K562 (cell line): Measurements from ENCODE around the gene AGFG2. TPM values are rescaled to one million over a fixed set of nuclear protein-coding genes. Genes with fewer than 3 reads are reported as not detected.

ENCODE experiments used
- BRF1 ChIP-seq: IDR thresholded peaks from 3 replicates; pipeline ENCODE4 v1.6.1; 2011; ENCODE audit warnings: borderline replicate concordance, mild to moderate bottlenecking; ENCODE audit not compliant: insufficient read length; ENCODE audit errors: extremely low read depth
- CHD2 ChIP-seq: IDR thresholded peaks from 2 replicates; pipeline ENCODE4 v1.6.1; 2011; ENCODE audit warnings: low read depth, low read length
- EP400 ChIP-seq: fragments of 450-650 bp; IDR thresholded peaks from 2 replicates; pipeline ENCODE4 v1.6.1; 2017; ENCODE audit warnings: antibody characterized with exemption, mild to moderate bottlenecking, moderate library complexity
- ESRRA ChIP-seq: fragments of 450-650 bp; IDR thresholded peaks from 2 replicates; pipeline ENCODE4 v1.6.1; 2014; ENCODE audit warnings: low read depth, mild to moderate bottlenecking, moderate library complexity, borderline replicate concordance
- EZH2 ChIP-seq: IDR thresholded peaks from 2 replicates; pipeline ENCODE4 v1.6.1; 2012; ENCODE audit warnings: low read depth, mild to moderate bottlenecking, inconsistent platforms, low read length, borderline replicate concordance
- GABPB1 ChIP-seq: sonication (generic); formaldehyde crosslinking; IDR thresholded peaks from 2 replicates; pipeline ENCODE4 v1.8.0; 2022; ENCODE audit warnings: mild to moderate bottlenecking, missing genetic modification reagents
- ILK ChIP-seq: fragments of 450-650 bp; IDR thresholded peaks from 2 replicates; pipeline ENCODE4 v1.6.1; 2016; ENCODE audit warnings: missing genetic modification characterization, low read depth, mild to moderate bottlenecking, missing compliant biosample characterization, moderate library complexity, borderline replicate concordance
- JUND ChIP-seq, 2 experiments: IDR thresholded peaks; 2 replicates in 1 of 2; 3 replicates in 1 of 2; pipeline ENCODE4 v1.6.1; 2011; ENCODE audit warnings: borderline replicate concordance in 2 of 2, low read depth in 2 of 2, low read length in 2 of 2, improper control_type of control experiment in 1 of 2, missing biosample characterization in 1 of 2, missing genetic modification characterization in 1 of 2, missing genetic modification reagents in 1 of 2
- L3MBTL2 ChIP-seq: fragments of 450-650 bp; IDR thresholded peaks from 2 replicates; pipeline ENCODE4 v1.6.1; 2016; ENCODE audit warnings: mild to moderate bottlenecking, moderate library complexity
- MBD2 ChIP-seq: sonication (generic); IDR thresholded peaks from 2 replicates; pipeline ENCODE4 v1.6.1; 2016; ENCODE audit warnings: low read depth, borderline replicate concordance
- NFATC3 ChIP-seq: fragments of 450-650 bp; IDR thresholded peaks from 2 replicates; pipeline ENCODE4 v1.6.1; 2017; ENCODE audit warnings: mild to moderate bottlenecking
- PKNOX1 ChIP-seq: fragments of 450-650 bp; IDR thresholded peaks from 2 replicates; pipeline ENCODE4 v1.6.1; 2016
- RFX1 ChIP-seq: fragments of 450-650 bp; IDR thresholded peaks from 2 replicates; pipeline ENCODE4 v1.6.1; 2016; ENCODE audit warnings: mild to moderate bottlenecking, moderate library complexity
- U2AF1 ChIP-seq: fragments of 200-400 bp; formaldehyde crosslinking; optimal IDR thresholded peaks from 2 replicates; pipeline ENCODE3; 2017; ENCODE audit warnings: mild to moderate bottlenecking, low read depth, low read length, moderate library complexity
- ZNF274 ChIP-seq: IDR thresholded peaks from 2 replicates; pipeline ENCODE4 v1.6.1; 2011; ENCODE audit warnings: low read depth, mild to moderate bottlenecking, low read length, moderate library complexity, borderline replicate concordance
- ZNF41 ChIP-seq: fragments of 250-450 bp; sonication (Bioruptor Pico); conservative IDR thresholded peaks from 2 replicates; pipeline ENCODE4 v1.4.0; 2020; ENCODE audit warnings: mild to moderate bottlenecking
- polyA plus RNA-seq, 8 experiments: library from polyadenylated mRNA; depleted of rRNA in 4 of 8; stranded (reverse) in 5 of 8; unstranded in 3 of 8; fragments of >200 nt; fragmentation: Nextera tagmentation in 2 of 8; fragmentation: Illumina TruSeq in 1 of 8; extraction: Ambion mirVana in 2 of 8; extraction: Trizol in 1 of 8; gene quantifications; 2 replicates each; pipeline versions ENCODE4 v1.2.1 to v1.2.3, GENCODE V29; 2011 to 2014; ENCODE audit warnings: inconsistent platforms in 1 of 8, missing spikeins in 1 of 8
- total RNA-seq, 7 experiments: library from RNA; depleted of rRNA in 6 of 7; stranded (reverse); fragments of >200 nt in 6 of 7; fragmentation: Illumina TruSeq in 2 of 7; extraction: Trizol in 2 of 7; gene quantifications; 2 replicates each; pipeline versions ENCODE4 v1.2.1 to v1.2.3, GENCODE V29; 2011 to 2021; ENCODE audit warnings: low replicate concordance in 1 of 7
- TF ChIP-seq, protein P1 (sequence below), 2 experiments: IDR thresholded peaks; 2 replicates each; pipeline ENCODE4 v1.6.1; 2011; ENCODE audit warnings: borderline replicate concordance in 1 of 2, control low read depth in 1 of 2, low read depth in 1 of 2, low read length in 1 of 2, mild to moderate bottlenecking in 1 of 2, mixed read lengths in 1 of 2, moderate library complexity in 1 of 2; ENCODE audit not compliant: insufficient read depth in 1 of 2, insufficient read length in 1 of 2, poor library complexity in 1 of 2, severe bottlenecking in 1 of 2; ENCODE audit errors: extremely low read depth in 1 of 2
- TF ChIP-seq, protein P2 (sequence below): sonication (generic); formaldehyde crosslinking; IDR thresholded peaks from 2 replicates; pipeline ENCODE4 v1.8.0; 2022; ENCODE audit warnings: mild to moderate bottlenecking, missing genetic modification reagents
- TF ChIP-seq, protein P3 (sequence below): fragments of 200-400 bp; formaldehyde crosslinking; IDR thresholded peaks from 2 replicates; pipeline ENCODE4 v1.6.1; 2017; ENCODE audit warnings: mild to moderate bottlenecking, low read depth, low read length, moderate library complexity

AGFG2 gene
- total and polyA plus RNA-seq, 9 of the 15 experiments (the other 6 are each of a cell fraction or from before 2014, with no cell fraction given), result 0.31 to 23.1 (median 6.5) TPM

DNA sequence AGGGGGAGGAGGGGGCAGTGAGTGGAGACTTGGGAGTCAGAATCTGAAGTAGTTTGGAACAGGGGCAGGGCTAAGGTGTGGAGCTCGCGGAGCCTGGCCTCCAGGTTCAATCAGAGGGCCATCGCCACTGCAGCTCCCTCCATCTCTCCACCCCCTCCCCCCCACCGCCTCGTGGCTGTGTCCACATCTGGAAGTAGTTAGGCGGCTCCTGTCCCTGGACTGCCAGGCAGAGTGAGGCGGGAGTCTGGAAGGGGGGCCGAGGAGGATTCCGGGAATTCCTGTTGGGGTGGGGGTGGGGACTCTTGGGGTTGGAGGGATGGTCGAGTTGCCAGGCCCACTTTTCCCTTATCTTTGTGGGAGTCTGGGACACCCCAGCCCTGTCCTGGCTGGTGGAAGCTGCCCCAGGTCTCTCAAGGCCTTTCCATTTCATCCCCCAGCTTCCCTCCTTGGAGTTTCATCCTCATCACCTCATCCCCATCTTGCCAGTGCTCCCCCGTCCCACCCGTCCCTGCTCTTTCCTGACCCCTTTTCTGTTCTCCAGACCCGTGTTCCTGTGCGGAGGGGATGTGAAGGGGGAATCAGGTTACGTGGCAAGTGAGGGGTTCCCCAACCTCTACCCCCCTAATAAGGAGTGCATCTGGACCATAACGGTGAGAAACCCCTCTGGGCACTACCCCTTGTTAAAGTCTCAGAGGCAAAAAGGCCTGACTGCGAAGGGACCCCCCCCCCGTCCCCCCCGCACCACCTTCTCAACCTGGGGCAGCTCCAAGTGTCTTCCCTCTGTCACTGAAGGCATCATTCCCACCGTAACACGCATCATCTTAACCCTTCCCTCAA, 64.1 kb downstream of the AGFG2 start (continued):
- TF ChIP-seq PKNOX1 (no peak), JUND (IDR thresholded peaks at IDR 0.05; ENCODE audit: borderline replicate concordance, low read depth, low read length) (no peak), JUND (tag; IDR thresholded peaks at IDR 0.05; ENCODE audit: borderline replicate concordance, low read depth, low read length) (no peak), ILK (tag) (no peak), NFATC3 (no peak), ZNF41 (no peak), BRF1 (no peak), EZH2 (no peak), ZNF274 (no peak), EP400 (no peak), L3MBTL2 (no peak), U2AF1 (no peak), RFX1 (no peak), ESRRA (no peak), CHD2 (no peak), MBD2 (no peak), GABPB1 (no peak)
- TF ChIP-seq, protein P1, sequence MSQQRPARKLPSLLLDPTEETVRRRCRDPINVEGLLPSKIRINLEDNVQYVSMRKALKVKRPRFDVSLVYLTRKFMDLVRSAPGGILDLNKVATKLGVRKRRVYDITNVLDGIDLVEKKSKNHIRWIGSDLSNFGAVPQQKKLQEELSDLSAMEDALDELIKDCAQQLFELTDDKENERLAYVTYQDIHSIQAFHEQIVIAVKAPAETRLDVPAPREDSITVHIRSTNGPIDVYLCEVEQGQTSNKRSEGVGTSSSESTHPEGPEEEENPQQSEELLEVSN (IDR thresholded peaks at IDR 0.05; ENCODE audit: borderline replicate concordance in 1 of 2, extremely low read depth in 1 of 2, insufficient read depth in 1 of 2, insufficient read length in 1 of 2, low read depth in 1 of 2, low read length in 1 of 2, poor library complexity in 1 of 2, severe bottlenecking in 1 of 2), result peak; percentile 36 to 68
- TF ChIP-seq, protein P2, sequence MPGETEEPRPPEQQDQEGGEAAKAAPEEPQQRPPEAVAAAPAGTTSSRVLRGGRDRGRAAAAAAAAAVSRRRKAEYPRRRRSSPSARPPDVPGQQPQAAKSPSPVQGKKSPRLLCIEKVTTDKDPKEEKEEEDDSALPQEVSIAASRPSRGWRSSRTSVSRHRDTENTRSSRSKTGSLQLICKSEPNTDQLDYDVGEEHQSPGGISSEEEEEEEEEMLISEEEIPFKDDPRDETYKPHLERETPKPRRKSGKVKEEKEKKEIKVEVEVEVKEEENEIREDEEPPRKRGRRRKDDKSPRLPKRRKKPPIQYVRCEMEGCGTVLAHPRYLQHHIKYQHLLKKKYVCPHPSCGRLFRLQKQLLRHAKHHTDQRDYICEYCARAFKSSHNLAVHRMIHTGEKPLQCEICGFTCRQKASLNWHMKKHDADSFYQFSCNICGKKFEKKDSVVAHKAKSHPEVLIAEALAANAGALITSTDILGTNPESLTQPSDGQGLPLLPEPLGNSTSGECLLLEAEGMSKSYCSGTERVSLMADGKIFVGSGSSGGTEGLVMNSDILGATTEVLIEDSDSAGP (CRISPR knock-in tag), result no peak
- TF ChIP-seq, protein P3, sequence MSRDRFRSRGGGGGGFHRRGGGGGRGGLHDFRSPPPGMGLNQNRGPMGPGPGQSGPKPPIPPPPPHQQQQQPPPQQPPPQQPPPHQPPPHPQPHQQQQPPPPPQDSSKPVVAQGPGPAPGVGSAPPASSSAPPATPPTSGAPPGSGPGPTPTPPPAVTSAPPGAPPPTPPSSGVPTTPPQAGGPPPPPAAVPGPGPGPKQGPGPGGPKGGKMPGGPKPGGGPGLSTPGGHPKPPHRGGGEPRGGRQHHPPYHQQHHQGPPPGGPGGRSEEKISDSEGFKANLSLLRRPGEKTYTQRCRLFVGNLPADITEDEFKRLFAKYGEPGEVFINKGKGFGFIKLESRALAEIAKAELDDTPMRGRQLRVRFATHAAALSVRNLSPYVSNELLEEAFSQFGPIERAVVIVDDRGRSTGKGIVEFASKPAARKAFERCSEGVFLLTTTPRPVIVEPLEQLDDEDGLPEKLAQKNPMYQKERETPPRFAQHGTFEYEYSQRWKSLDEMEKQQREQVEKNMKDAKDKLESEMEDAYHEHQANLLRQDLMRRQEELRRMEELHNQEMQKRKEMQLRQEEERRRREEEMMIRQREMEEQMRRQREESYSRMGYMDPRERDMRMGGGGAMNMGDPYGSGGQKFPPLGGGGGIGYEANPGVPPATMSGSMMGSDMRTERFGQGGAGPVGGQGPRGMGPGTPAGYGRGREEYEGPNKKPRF, result no peak
